Measurements from ENCODE around the gene TPK1.

Gene TPK1

DNA sequence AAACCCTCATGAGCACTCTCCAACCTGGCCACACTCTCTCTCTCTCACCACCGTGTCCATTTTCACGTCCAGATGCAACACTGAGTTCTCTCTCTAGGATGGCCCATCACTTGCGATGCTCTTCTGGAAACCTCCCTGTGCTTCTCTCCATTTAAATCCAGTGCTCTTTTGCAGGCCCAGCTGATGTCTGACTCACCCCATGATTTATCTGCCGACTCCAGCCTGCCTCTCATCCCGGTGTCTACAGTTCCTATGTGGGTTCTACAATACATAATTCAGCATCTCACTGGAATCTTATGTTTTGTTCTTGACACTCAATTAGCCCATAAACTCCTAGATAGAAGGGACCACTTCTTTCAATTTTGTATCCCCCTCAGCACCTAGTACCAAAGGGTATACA lies 5.0 kb downstream of the TPK1 start:
- no peak for DNase-seq (ENCODE audit: low read depth, low spot score)
- no peak overlapping the region for H3K4me3 ChIP-seq
- TF ChIP-seq EZH2 (IDR thresholded peaks at IDR 0.05): no peak
- no peak for TF ChIP-seq POLR2AphosphoS5 (IDR thresholded peaks at IDR 0.05; ENCODE audit: borderline replicate concordance, low read depth, low read length)
- no peak for TF ChIP-seq FOXP2 (optimal IDR thresholded peaks at IDR 0.05; ENCODE audit: control extremely low read depth, extremely low read length, insufficient read depth)

GRCh38 chr7:144830024-144830785 lies 5.6 kb downstream of the TPK1 start:
- DNase-seq (ENCODE audit: low read depth, low spot score): no peak
- TF ChIP-seq POLR2AphosphoS5 (IDR thresholded peaks at IDR 0.05; ENCODE audit: borderline replicate concordance, low read depth, low read length) (no peak), FOXP2 (optimal IDR thresholded peaks at IDR 0.05; ENCODE audit: control extremely low read depth, extremely low read length, insufficient read depth) (no peak), EZH2 (IDR thresholded peaks at IDR 0.05) (no peak)
- Histone ChIP-seq H3K36me3 (ENCODE audit: insufficient read depth, low read length) (no peaks in the 10 kb centered on the region), H3K27ac (no peak overlapping the region), H3K4me3 (no peak overlapping the region), H3K9ac (ENCODE audit: insufficient read length) (no peak overlapping the region), H3K9me3 (ENCODE audit: low read depth, low read length) (no peaks in the 10 kb centered on the region)

More for the DNA sequence above, 5.0 kb downstream of the TPK1 start:
- Histone ChIP-seq H3K36me3 (ENCODE audit: insufficient read depth, low read length) (no peaks in the 10 kb centered on the region), H3K9me3 (ENCODE audit: low read depth, low read length) (no peaks in the 10 kb centered on the region), H3K9ac (ENCODE audit: insufficient read length) (no peak overlapping the region), H3K27ac (no peak overlapping the region)

GRCh38 chr7:144827621-144828020 lies 8.2 kb downstream of the TPK1 start:
- Histone ChIP-seq H3K27ac (peak overlapping the region; percentile 48; the same call in 1 of the 2 replicates), H3K36me3 (ENCODE audit: insufficient read depth, low read length) (no peaks in the 10 kb centered on the region), H3K9me3 (ENCODE audit: low read depth, low read length) (no peaks in the 10 kb centered on the region), H3K9ac (ENCODE audit: insufficient read length) (no peak overlapping the region), H3K4me3 (no peak overlapping the region; the same call in 1 of the 2 replicates)
- no peak for TF ChIP-seq FOXP2 (optimal IDR thresholded peaks at IDR 0.05; ENCODE audit: control extremely low read depth, extremely low read length, insufficient read depth)
- TF ChIP-seq EZH2 (IDR thresholded peaks at IDR 0.05): no peak
- no peak for TF ChIP-seq POLR2AphosphoS5 (IDR thresholded peaks at IDR 0.05; ENCODE audit: borderline replicate concordance, low read depth, low read length)
- DNase-seq (ENCODE audit: low read depth, low spot score): peak; percentile 45

GRCh38 chr7:144826208-144826607 lies 9.6 kb downstream of the TPK1 start:
- Histone ChIP-seq H3K27ac (no peak overlapping the region), H3K36me3 (ENCODE audit: insufficient read depth, low read length) (no peaks in the 10 kb centered on the region), H3K9ac (ENCODE audit: insufficient read length) (no peak overlapping the region), H3K4me3 (no peak overlapping the region), H3K9me3 (ENCODE audit: low read depth, low read length) (no peaks in the 10 kb centered on the region)
- no peak for TF ChIP-seq EZH2 (IDR thresholded peaks at IDR 0.05)
- no peak for TF ChIP-seq POLR2AphosphoS5 (IDR thresholded peaks at IDR 0.05; ENCODE audit: borderline replicate concordance, low read depth, low read length)
- TF ChIP-seq FOXP2 (optimal IDR thresholded peaks at IDR 0.05; ENCODE audit: control extremely low read depth, extremely low read length, insufficient read depth): no peak
- DNase-seq (ENCODE audit: low read depth, low spot score): no peak

DNA sequence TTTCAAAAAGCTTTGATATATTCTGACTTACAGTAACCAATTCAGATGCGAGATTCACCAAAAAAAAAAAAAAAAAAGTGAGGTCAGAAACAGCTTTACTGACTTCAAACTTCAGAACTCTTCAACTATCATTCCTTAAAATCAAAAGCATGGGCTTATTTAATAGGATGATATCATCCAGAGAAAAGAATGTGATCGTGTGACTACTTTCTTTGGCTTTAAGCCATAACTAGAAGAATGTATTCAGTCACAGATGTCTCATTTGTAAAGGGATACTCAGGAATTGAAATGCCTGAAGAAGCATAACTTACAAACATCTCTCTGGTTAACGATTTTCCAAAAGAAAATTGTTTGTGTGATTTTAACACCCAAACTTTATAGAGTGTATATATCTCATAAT lies 11.5 kb downstream of the TPK1 start:
- no peaks in the 10 kb centered on the region for H3K36me3 ChIP-seq (ENCODE audit: insufficient read depth, low read length)
- H3K27ac ChIP-seq: peak overlapping the region; percentile 45; the same call in 1 of the 2 replicates
- no peak overlapping the region for H3K9ac ChIP-seq (ENCODE audit: insufficient read length)
- peak; percentile 30 for DNase-seq (ENCODE audit: low read depth, low spot score)
- H3K4me3 ChIP-seq: no peak overlapping the region
- no peaks in the 10 kb centered on the region for H3K9me3 ChIP-seq (ENCODE audit: low read depth, low read length)
- TF ChIP-seq FOXP2 (optimal IDR thresholded peaks at IDR 0.05; ENCODE audit: control extremely low read depth, extremely low read length, insufficient read depth) (no peak), EZH2 (IDR thresholded peaks at IDR 0.05) (no peak), POLR2AphosphoS5 (IDR thresholded peaks at IDR 0.05; ENCODE audit: borderline replicate concordance, low read depth, low read length) (no peak)

- Histone ChIP-seq H3K9me3 (ENCODE audit: low read depth, low read length) (no peaks in the 10 kb centered on the region), H3K36me3 (ENCODE audit: insufficient read depth, low read length) (no peaks in the 10 kb centered on the region), H3K9ac (ENCODE audit: insufficient read length) (no peak overlapping the region), H3K27ac (no peak overlapping the region), H3K4me3 (no peak overlapping the region)
- no peak for DNase-seq (ENCODE audit: low read depth, low spot score)
- TF ChIP-seq POLR2AphosphoS5 (IDR thresholded peaks at IDR 0.05; ENCODE audit: borderline replicate concordance, low read depth, low read length): no peak
- no peak for TF ChIP-seq EZH2 (IDR thresholded peaks at IDR 0.05)
- no peak for TF ChIP-seq FOXP2 (optimal IDR thresholded peaks at IDR 0.05; ENCODE audit: control extremely low read depth, extremely low read length, insufficient read depth)
Measured at GRCh38 chr7:144822223-144822622, 13.6 kb downstream of the TPK1 start.

GRCh38 chr7:144821067-144821466 lies 14.8 kb downstream of the TPK1 start:
- no peak overlapping the region for H3K4me3 ChIP-seq
- DNase-seq (ENCODE audit: low read depth, low spot score): no peak
- no peaks in the 10 kb centered on the region for H3K9me3 ChIP-seq (ENCODE audit: low read depth, low read length)
- no peak overlapping the region for H3K27ac ChIP-seq
- TF ChIP-seq POLR2AphosphoS5 (IDR thresholded peaks at IDR 0.05; ENCODE audit: borderline replicate concordance, low read depth, low read length) (no peak), FOXP2 (optimal IDR thresholded peaks at IDR 0.05; ENCODE audit: control extremely low read depth, extremely low read length, insufficient read depth) (no peak), EZH2 (IDR thresholded peaks at IDR 0.05) (no peak)
- no peak overlapping the region for H3K9ac ChIP-seq (ENCODE audit: insufficient read length)
- no peaks in the 10 kb centered on the region for H3K36me3 ChIP-seq (ENCODE audit: insufficient read depth, low read length)

DNA sequence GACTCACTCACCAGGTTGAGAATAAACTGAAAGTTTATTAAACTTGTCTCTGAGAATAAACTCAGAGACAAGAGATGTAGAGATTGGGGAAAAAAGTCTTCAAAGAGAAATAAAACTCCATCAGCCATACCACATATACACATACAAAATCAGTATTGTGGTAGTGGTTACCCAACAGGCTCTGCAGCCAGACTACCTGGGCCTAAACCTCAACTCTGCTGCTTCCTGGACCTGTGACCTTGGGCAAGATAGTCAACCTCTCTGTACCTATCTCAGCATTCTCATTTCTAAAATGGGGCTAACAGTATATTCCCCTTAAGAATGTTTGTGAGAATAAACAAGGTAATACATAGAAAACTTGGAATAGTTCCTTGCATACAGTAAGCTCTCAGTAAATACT lies 15.3 kb downstream of the TPK1 start:
- Histone ChIP-seq H3K9ac (ENCODE audit: insufficient read length) (no peak overlapping the region), H3K4me3 (no peak overlapping the region), H3K27ac (no peak overlapping the region), H3K36me3 (ENCODE audit: insufficient read depth, low read length) (no peaks in the 10 kb centered on the region), H3K9me3 (ENCODE audit: low read depth, low read length) (no peaks in the 10 kb centered on the region)
- TF ChIP-seq POLR2AphosphoS5 (IDR thresholded peaks at IDR 0.05; ENCODE audit: borderline replicate concordance, low read depth, low read length) (no peak), EZH2 (IDR thresholded peaks at IDR 0.05) (no peak), FOXP2 (optimal IDR thresholded peaks at IDR 0.05; ENCODE audit: control extremely low read depth, extremely low read length, insufficient read depth) (no peak)
- DNase-seq (ENCODE audit: low read depth, low spot score): no peak
